ENCODE data around the gene COPZ1.

The COPZ1 gene

GRCh38 chr12:54394281-54394719 lies 69.4 kb downstream of the COPZ1 start:
- no peak for DNase-seq (ENCODE audit: low read depth)

- DNase-seq (ENCODE audit: low read depth): no peak
Measured at GRCh38 chr12:54394986-54395385, 70.1 kb downstream of the COPZ1 start.

- DNase-seq (ENCODE audit: low read depth): no peak
Measured at GRCh38 chr12:54395545-54395944, 70.6 kb downstream of the COPZ1 start.

- DNase-seq (ENCODE audit: low read depth): no peak
Measured at GRCh38 chr12:54397157-54397556, 72.2 kb downstream of the COPZ1 start.

GRCh38 chr12:54398218-54398617 lies 73.3 kb downstream of the COPZ1 start:
- no peak for DNase-seq (ENCODE audit: low read depth)

GRCh38 chr12:54398995-54399793 lies 74.3 kb downstream of the COPZ1 start:
- no peak for DNase-seq (ENCODE audit: low read depth)

- no peak for DNase-seq (ENCODE audit: low read depth)
Measured at GRCh38 chr12:54401119-54401518, 76.2 kb downstream of the COPZ1 start.

Measured in GM04503 (cell line).